Ascending aorta (tissue), 2 donors: Measurements from ENCODE around the gene LIPA. TPM values are rescaled to one million over a fixed set of nuclear protein-coding genes. Genes with fewer than 3 reads are reported as not detected.

ENCODE experiments used
- DNase-seq, 2 donors: peaks; one replicate each; pipeline ENCODE4 v3.0.0-alpha.2; 2019; ENCODE audit warnings: low spot score in 2 of 2
- H3K27ac ChIP-seq, 2 donors: fragments of 200-600 bp; sonication (generic); one replicate each; pipeline ENCODE4 v1.5.1; 2016 to 2017; ENCODE audit warnings: mild to moderate bottlenecking in 1 of 2
- H3K27me3 ChIP-seq: fragments of 200-600 bp; sonication (generic); one replicate; pipeline ENCODE4 v1.5.1; 2017
- H3K36me3 ChIP-seq, 2 donors: fragments of 200-600 bp; sonication (generic); one replicate each; pipeline ENCODE4 v1.5.1; 2016
- H3K4me1 ChIP-seq, 2 donors: fragments of 200-600 bp; sonication (generic); one replicate each; pipeline ENCODE4 v1.5.1; 2016 to 2017; ENCODE audit warnings: mild to moderate bottlenecking in 1 of 2
- H3K4me3 ChIP-seq, 2 donors: fragments of 200-600 bp; sonication (generic); one replicate each; pipeline ENCODE4 v1.5.1; 2016 to 2017; ENCODE audit warnings: mild to moderate bottlenecking in 1 of 2
- H3K9me3 ChIP-seq, 2 donors: fragments of 200-600 bp; sonication (generic); one replicate each; pipeline ENCODE4 v1.5.1; 2016
- CTCF ChIP-seq, 3 experiments: fragments of 200-600 bp in 2 of 3; fragments of 450-650 bp in 1 of 3; sonication (generic) in 2 of 3; IDR thresholded peaks; one replicate each; pipeline ENCODE4 v1.5.1; 2016 to 2019; ENCODE audit warnings: antibody characterized with exemption in 3 of 3, mild to moderate bottlenecking in 1 of 3, moderate library complexity in 1 of 3
- intact Hi-C: fragments of 100-400 bp; cut with DNase I; formaldehyde crosslinking; loops from one replicate; pipeline ENCODE4 v1.15.1; 2023
- total RNA-seq: library from RNA; depleted of rRNA; stranded (reverse); fragments of >200 nt; gene quantifications from one replicate; pipeline ENCODE4 v1.1.0, GENCODE V29; 2016

LIPA gene
- total RNA-seq, 1 donor from 2014 or later: 57.9 TPM

DNA sequence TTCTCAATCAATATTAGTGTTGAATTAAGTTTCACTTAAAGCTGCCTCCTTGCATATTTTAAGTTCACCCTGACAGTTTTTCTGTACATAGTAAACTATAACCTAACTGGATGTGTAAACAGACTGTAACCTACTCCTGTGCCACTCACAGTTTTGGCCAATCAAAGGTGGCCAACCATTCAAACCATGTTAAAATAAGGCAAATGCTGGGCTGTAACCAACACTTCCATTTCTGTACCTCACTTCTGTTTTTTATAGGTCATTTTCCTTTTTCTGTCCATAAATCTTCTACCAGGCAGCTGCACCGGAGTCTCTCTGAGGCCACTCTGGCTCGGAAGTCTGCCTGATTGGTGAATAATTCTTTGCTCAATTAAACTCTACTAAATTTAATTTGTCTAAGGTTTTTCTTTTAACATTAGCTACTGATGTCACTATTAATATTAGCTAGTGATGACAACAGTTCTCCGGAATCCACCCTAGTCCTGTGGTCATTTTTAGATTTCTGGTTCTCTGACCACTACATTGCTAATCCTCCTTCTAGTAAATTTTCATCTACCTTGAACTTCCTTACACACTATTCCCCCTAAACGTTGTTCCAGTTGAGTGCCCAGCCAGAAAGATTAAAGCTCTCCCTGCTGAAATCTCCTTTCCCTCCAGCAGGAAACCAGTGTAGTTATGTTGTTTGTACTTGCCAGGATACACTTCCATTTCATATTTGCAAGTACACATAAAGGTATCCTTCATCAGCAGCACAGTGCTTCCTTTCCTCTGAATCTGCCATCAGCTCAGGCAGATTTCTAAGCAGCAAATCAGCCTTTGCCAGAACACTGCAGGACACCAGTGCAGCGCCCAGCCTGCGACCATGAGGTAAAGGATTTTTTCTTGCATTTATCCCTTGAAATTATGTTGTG lies 31.7 kb upstream of the LIPA start:
- no peaks in the 10 kb centered on the region for H3K36me3 ChIP-seq
- peak overlapping the region; percentile 89 to 95 for H3K27ac ChIP-seq
- H3K27me3 ChIP-seq: no peaks in the 10 kb centered on the region
- peak overlapping the region; percentile 38 to 50 for H3K4me3 ChIP-seq
- no peak for TF ChIP-seq CTCF (IDR thresholded peaks at IDR 0.05)
- H3K4me1 ChIP-seq: peaks cover 0 to 48% of the 10 kb centered on the region in 2 donors
- intact Hi-C loops: no loop called here
- H3K9me3 ChIP-seq: no peaks in the 10 kb centered on the region
- DNase-seq: no peak

- Histone ChIP-seq H3K4me3 (no peak overlapping the region), H3K27ac (peak overlapping the region; percentile 89 to 95), H3K36me3 (no peaks in the 10 kb centered on the region), H3K9me3 (no peaks in the 10 kb centered on the region), H3K4me1 (peaks cover 0 to 59% of the 10 kb centered on the region in 2 donors), H3K27me3 (no peaks in the 10 kb centered on the region)
- no peak for DNase-seq
- no peak for TF ChIP-seq CTCF (IDR thresholded peaks at IDR 0.05)
- intact Hi-C loops: no loop called here
Measured at GRCh38 chr10:89281606-89282395, 30.2 kb upstream of the LIPA start.

GRCh38 chr10:89280508-89280907 lies 28.9 kb upstream of the LIPA start:
- no peaks in the 10 kb centered on the region for H3K27me3 ChIP-seq
- TF ChIP-seq CTCF (IDR thresholded peaks at IDR 0.05): no peak
- no peak for DNase-seq
- no peaks in the 10 kb centered on the region for H3K36me3 ChIP-seq
- intact Hi-C loops: no loop called here
- peaks cover 0 to 59% of the 10 kb centered on the region in 2 donors for H3K4me1 ChIP-seq
- H3K4me3 ChIP-seq: no peak overlapping the region
- no peaks in the 10 kb centered on the region for H3K9me3 ChIP-seq
- H3K27ac ChIP-seq: peak overlapping the region in 1 of 2 donors; percentile 95

DNA sequence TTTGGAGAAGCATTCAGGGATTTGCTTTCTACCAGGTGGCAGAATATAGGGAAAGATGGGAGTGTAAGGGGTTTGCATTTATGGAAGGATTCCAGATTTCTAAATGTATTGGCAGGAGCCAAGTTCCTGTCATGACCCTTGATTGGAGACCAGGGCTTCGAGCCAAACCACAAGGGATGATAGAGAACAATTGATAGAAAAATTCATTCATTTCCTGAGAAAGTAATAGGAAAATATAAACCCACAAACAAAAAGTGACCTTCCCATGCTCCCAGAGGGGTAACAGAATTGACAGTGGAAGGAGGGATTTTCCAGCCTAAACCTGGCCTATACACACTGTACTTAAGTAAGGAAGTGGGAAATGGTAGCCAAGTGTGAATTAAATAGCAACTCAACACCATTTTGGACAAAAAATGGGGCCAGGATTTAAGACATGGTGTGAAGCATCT lies 27.9 kb upstream of the LIPA start:
- TF ChIP-seq CTCF (IDR thresholded peaks at IDR 0.05): no peak
- Histone ChIP-seq H3K4me3 (no peak overlapping the region), H3K9me3 (no peaks in the 10 kb centered on the region), H3K4me1 (peaks cover 2 to 52% of the 10 kb centered on the region in 2 donors), H3K27me3 (no peaks in the 10 kb centered on the region), H3K27ac (peak overlapping the region; percentile 82 to 89), H3K36me3 (no peaks in the 10 kb centered on the region)
- intact Hi-C loops: loop anchor here (5.0 kb wide), 1 partner anchor 73 kb away; no protein-coding TSS in a partner anchor
- no peak for DNase-seq

- no peak overlapping the region for H3K4me3 ChIP-seq
- H3K9me3 ChIP-seq: no peaks in the 10 kb centered on the region
- no peak for DNase-seq
- intact Hi-C loops: loop anchor here (5.0 kb wide), 1 partner anchor 73 kb away; no protein-coding TSS in a partner anchor
- peaks cover 2 to 48% of the 10 kb centered on the region in 2 donors for H3K4me1 ChIP-seq
- no peaks in the 10 kb centered on the region for H3K36me3 ChIP-seq
- peak overlapping the region; percentile 82 to 89 for H3K27ac ChIP-seq
- H3K27me3 ChIP-seq: no peaks in the 10 kb centered on the region
- TF ChIP-seq CTCF (IDR thresholded peaks at IDR 0.05): no peak
Measured at GRCh38 chr10:89278900-89279392, 27.4 kb upstream of the LIPA start.
